ENCODE results near the gene SUSD2. TPM values are rescaled to one million over a fixed set of nuclear protein-coding genes. Genes with fewer than 3 reads are reported as not detected.
"Not testable (repeated sequence)": the region's sequence is repeated elsewhere in the genome, so short reads cannot be mapped to it uniquely, and the experiment has no call there.

SUSD2 gene
- total and polyA plus RNA-seq, 9 of the 15 experiments (the other 6 are each of a cell fraction or from before 2014, with no cell fraction given), result 0.01 to 0.16 (median 0.04) TPM; not detected in 4

- H3K4me1 ChIP-seq (replicated peaks in 1 of 2; ENCODE audit: control insufficient read depth in 2 of 2, insufficient read depth in 2 of 2, low read length in 2 of 2); H3K36me3 ChIP-seq (ENCODE audit: control insufficient read depth, insufficient read depth, low read length); DNase-seq (ENCODE audit: extremely low read depth in 1 of 4, low spot score in 3 of 4); H3K27me3 ChIP-seq (ENCODE audit: control insufficient read depth in 2 of 2, insufficient read depth in 2 of 2, low read length in 2 of 2); POLR2A ChIA-PET; H3K9me3 ChIP-seq (replicated peaks; ENCODE audit: control insufficient read depth, insufficient read depth, low read depth, low read length); H3K9ac ChIP-seq (ENCODE audit: insufficient read depth in 1 of 2, low read depth in 2 of 2, low read length in 2 of 2); in situ Hi-C loops (cut with MboI); H3K79me2 ChIP-seq (ENCODE audit: control insufficient read depth, insufficient read depth, low read length); H2AFZ ChIP-seq (ENCODE audit: low read depth, low read length); H3K4me3 ChIP-seq; H4K20me1 ChIP-seq (replicated peaks; ENCODE audit: control insufficient read depth, insufficient read depth, low read length); ATAC-seq; H3K27ac ChIP-seq (ENCODE audit: extremely low read depth, low read depth, low read length); BruUV-seq (replicated peaks); intact Hi-C loops (cut with micrococcal nuclease); CTCF ChIA-PET (ENCODE audit: low intra/inter-chr PET ratio); H3K4me2 ChIP-seq (ENCODE audit: insufficient read depth, low read length); FAIRE-seq; H3K9me1 ChIP-seq (ENCODE audit: control insufficient read depth, insufficient read depth, low read length): not testable (repeated sequence)
- TF ChIP-seq EGR1 (conservative IDR thresholded peaks at IDR 0.05), result 0 out of 2 replicates have a peak, but pooled peaks have one; percentile 11
- 58% methylated on average over 9 of the region's 11 CpGs for WGBS (ENCODE audit: insufficient coverage, low coverage, missing lambda C conversion rate)
These were observed 29.1 kb downstream of the SUSD2 start for GRCh38 chr22:24210409-24210808.

DNA sequence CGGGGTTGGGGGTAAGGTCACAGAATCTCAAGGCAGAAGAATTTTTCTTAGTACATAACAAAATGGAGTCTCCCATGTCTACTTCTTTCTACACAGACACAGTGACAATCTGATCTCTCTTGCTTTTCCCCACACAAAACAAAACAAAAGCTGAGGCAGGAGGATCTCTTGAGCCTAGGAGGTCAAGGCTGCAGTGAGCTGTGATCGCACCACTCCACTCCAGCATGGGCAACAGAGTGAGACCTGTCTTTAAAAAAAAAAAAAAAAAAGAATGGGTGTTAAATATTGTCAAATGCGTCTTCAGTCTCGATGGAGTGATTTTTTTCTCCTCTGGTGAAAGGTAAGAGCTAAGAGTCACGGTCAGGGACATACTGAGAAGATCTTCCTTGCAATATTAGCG lies 30.4 kb downstream of the SUSD2 start:
- H3K9ac ChIP-seq (ENCODE audit: insufficient read depth in 1 of 2, low read depth in 2 of 2, low read length in 2 of 2); intact Hi-C loops (cut with micrococcal nuclease); H3K4me3 ChIP-seq; in situ Hi-C loops (cut with MboI); H4K20me1 ChIP-seq (replicated peaks; ENCODE audit: control insufficient read depth, insufficient read depth, low read length); H3K27ac ChIP-seq (ENCODE audit: extremely low read depth, low read depth, low read length); BruUV-seq (replicated peaks); DNase-seq (ENCODE audit: extremely low read depth in 1 of 4, low spot score in 3 of 4); H3K36me3 ChIP-seq (ENCODE audit: control insufficient read depth, insufficient read depth, low read length); H3K9me3 ChIP-seq (replicated peaks; ENCODE audit: control insufficient read depth, insufficient read depth, low read depth, low read length); H3K79me2 ChIP-seq (ENCODE audit: control insufficient read depth, insufficient read depth, low read length); POLR2A ChIA-PET; CTCF ChIA-PET (ENCODE audit: low intra/inter-chr PET ratio); FAIRE-seq; ATAC-seq; H3K9me1 ChIP-seq (ENCODE audit: control insufficient read depth, insufficient read depth, low read length); H3K4me1 ChIP-seq (replicated peaks in 1 of 2; ENCODE audit: control insufficient read depth in 2 of 2, insufficient read depth in 2 of 2, low read length in 2 of 2); H3K27me3 ChIP-seq (ENCODE audit: control insufficient read depth in 2 of 2, insufficient read depth in 2 of 2, low read length in 2 of 2); H3K4me2 ChIP-seq (ENCODE audit: insufficient read depth, low read length): not testable (repeated sequence)
- WGBS (ENCODE audit: insufficient coverage, low coverage, missing lambda C conversion rate), result 28% methylated on average over 2 of the region's 6 CpGs
- H2AFZ ChIP-seq (ENCODE audit: low read depth, low read length), result peak overlapping the region; percentile 45; the same call in 1 of the 2 replicates

- POLR2A ChIA-PET; in situ Hi-C loops (cut with MboI); intact Hi-C loops (cut with micrococcal nuclease); H4K20me1 ChIP-seq (replicated peaks; ENCODE audit: control insufficient read depth, insufficient read depth, low read length); H3K79me2 ChIP-seq (ENCODE audit: control insufficient read depth, insufficient read depth, low read length); H3K27me3 ChIP-seq (ENCODE audit: control insufficient read depth in 2 of 2, insufficient read depth in 2 of 2, low read length in 2 of 2); H3K9me1 ChIP-seq (ENCODE audit: control insufficient read depth, insufficient read depth, low read length); ATAC-seq; H3K9ac ChIP-seq (ENCODE audit: insufficient read depth in 1 of 2, low read depth in 2 of 2, low read length in 2 of 2); FAIRE-seq; BruUV-seq (replicated peaks); H3K4me3 ChIP-seq; CTCF ChIA-PET (ENCODE audit: low intra/inter-chr PET ratio); H3K27ac ChIP-seq (ENCODE audit: extremely low read depth, low read depth, low read length); H3K36me3 ChIP-seq (ENCODE audit: control insufficient read depth, insufficient read depth, low read length); H3K4me1 ChIP-seq (replicated peaks in 1 of 2; ENCODE audit: control insufficient read depth in 2 of 2, insufficient read depth in 2 of 2, low read length in 2 of 2); H3K4me2 ChIP-seq (ENCODE audit: insufficient read depth, low read length); H3K9me3 ChIP-seq (replicated peaks; ENCODE audit: control insufficient read depth, insufficient read depth, low read depth, low read length); DNase-seq (ENCODE audit: extremely low read depth in 1 of 4, low spot score in 3 of 4); H2AFZ ChIP-seq (ENCODE audit: low read depth, low read length): not testable (repeated sequence)
- 67% methylated on average over 3 of the region's 9 CpGs for WGBS (ENCODE audit: insufficient coverage, low coverage, missing lambda C conversion rate)
These were observed 31.8 kb downstream of the SUSD2 start for GRCh38 chr22:24213111-24213510.
